Measurements from ENCODE around the gene EFCAB6. TPM values are rescaled to one million over a fixed set of nuclear protein-coding genes. Genes with fewer than 3 reads are reported as not detected.

The EFCAB6 gene
- total RNA-seq, 1 donor from 2014 or later: 1.2 TPM

- ATAC-seq (no peak), DNase-seq (ENCODE audit: missing footprints) (no peak)
- intact Hi-C loops (cut with DNase I): no loop called here
Observed at GRCh38 chr22:43550672-43551071, 261.4 kb downstream of the EFCAB6 start.

- intact Hi-C loops (cut with DNase I): no loop called here
- DNase-seq (ENCODE audit: missing footprints) (no peak), ATAC-seq (no peak)
Observed at GRCh38 chr22:43550024-43550620, 262.0 kb downstream of the EFCAB6 start.

GRCh38 chr22:43546186-43546585, 265.9 kb downstream of the EFCAB6 start:
- DNase-seq (ENCODE audit: missing footprints): no peak

GRCh38 chr22:43544289-43544673, 267.8 kb downstream of the EFCAB6 start:
- DNase-seq (ENCODE audit: missing footprints) (no peak), ATAC-seq (no peak)
- intact Hi-C loops (cut with DNase I): no loop called here

More at GRCh38 chr22:43546186-43546585, 265.9 kb downstream of the EFCAB6 start:
- intact Hi-C loops (cut with DNase I): no loop called here
- no peak for ATAC-seq

- intact Hi-C loops (cut with DNase I): no loop called here
- no peak for ATAC-seq
- no peak for DNase-seq (ENCODE audit: missing footprints)
Observed at GRCh38 chr22:43543522-43544288, 268.4 kb downstream of the EFCAB6 start.

- intact Hi-C loops (cut with DNase I): no loop called here
- ATAC-seq (no peak), DNase-seq (ENCODE audit: missing footprints) (no peak)
Observed at GRCh38 chr22:43542681-43543521, 269.2 kb downstream of the EFCAB6 start.

- no peak for ATAC-seq
- intact Hi-C loops (cut with DNase I): no loop called here
Observed at GRCh38 chr22:43541462-43542407, 270.4 kb downstream of the EFCAB6 start.

GRCh38 chr22:43541022-43541421, 271.1 kb downstream of the EFCAB6 start:
- intact Hi-C loops (cut with DNase I): no loop called here

More at GRCh38 chr22:43541462-43542407, 270.4 kb downstream of the EFCAB6 start:
- DNase-seq (ENCODE audit: missing footprints): no peak

GRCh38 chr22:43540529-43540923, 271.6 kb downstream of the EFCAB6 start:
- intact Hi-C loops (cut with DNase I): no loop called here
- ATAC-seq (no peak), DNase-seq (ENCODE audit: missing footprints) (no peak)

More at GRCh38 chr22:43541022-43541421, 271.1 kb downstream of the EFCAB6 start:
- DNase-seq (ENCODE audit: missing footprints) (no peak), ATAC-seq (no peak)

GRCh38 chr22:43539572-43540528, 272.3 kb downstream of the EFCAB6 start:
- intact Hi-C loops (cut with DNase I): no loop called here
- DNase-seq (ENCODE audit: missing footprints): no peak
- no peak for ATAC-seq

GRCh38 chr22:43537019-43537585, 275.0 kb downstream of the EFCAB6 start:
- intact Hi-C loops (cut with DNase I): no loop called here
- ATAC-seq (no peak), DNase-seq (ENCODE audit: missing footprints) (no peak)

- ATAC-seq (no peak), DNase-seq (ENCODE audit: missing footprints) (no peak)
- intact Hi-C loops (cut with DNase I): no loop called here
Observed at GRCh38 chr22:43535741-43536140, 276.4 kb downstream of the EFCAB6 start.

GRCh38 chr22:43535336-43535735, 276.8 kb downstream of the EFCAB6 start:
- ATAC-seq (no peak), DNase-seq (ENCODE audit: missing footprints) (no peak)
- intact Hi-C loops (cut with DNase I): no loop called here

GRCh38 chr22:43534916-43535315, 277.2 kb downstream of the EFCAB6 start:
- intact Hi-C loops (cut with DNase I): no loop called here
- ATAC-seq: no peak
- DNase-seq (ENCODE audit: missing footprints): no peak

GRCh38 chr22:43533656-43534428, 278.3 kb downstream of the EFCAB6 start:
- ATAC-seq: no peak
- DNase-seq (ENCODE audit: missing footprints): no peak
- intact Hi-C loops (cut with DNase I): no loop called here

- intact Hi-C loops (cut with DNase I): no loop called here
- ATAC-seq (no peak), DNase-seq (ENCODE audit: missing footprints) (no peak)
Observed at GRCh38 chr22:43533156-43533530, 279.0 kb downstream of the EFCAB6 start.
